ENCODE results near the gene IGFBPL1.

GRCh38 chr9:38387066-38387465, 37.2 kb downstream of the IGFBPL1 start:
- TF ChIP-seq ZFP3 (CRISPR knock-in tag; IDR thresholded peaks at IDR 0.05): no peak
- no peak for TF ChIP-seq TOX (CRISPR knock-in tag; IDR thresholded peaks at IDR 0.05; ENCODE audit: borderline replicate concordance)
- no peak for TF ChIP-seq ZNF8 (CRISPR knock-in tag; IDR thresholded peaks at IDR 0.05)
- TF ChIP-seq PATZ1 (CRISPR knock-in tag; IDR thresholded peaks at IDR 0.05; ENCODE audit: borderline replicate concordance): no peak
- no peak for TF ChIP-seq ZNF565 (CRISPR knock-in tag; conservative IDR thresholded peaks at IDR 0.05; ENCODE audit: low read depth)
- no peak for TF ChIP-seq BACH2 (CRISPR knock-in tag; IDR thresholded peaks at IDR 0.05; ENCODE audit: borderline replicate concordance)
- no peak for TF ChIP-seq GLIS3 (CRISPR knock-in tag; IDR thresholded peaks at IDR 0.05)
- TF ChIP-seq ZC3H10 (CRISPR knock-in tag; IDR thresholded peaks at IDR 0.05): no peak
- no peak for TF ChIP-seq ISL1 (CRISPR knock-in tag; IDR thresholded peaks at IDR 0.05)
- TF ChIP-seq ZFP30 (CRISPR knock-in tag; IDR thresholded peaks at IDR 0.05): no peak
- no peak for TF ChIP-seq ESRRG (CRISPR knock-in tag; IDR thresholded peaks at IDR 0.05)
- TF ChIP-seq CREB5 (CRISPR knock-in tag; IDR thresholded peaks at IDR 0.05; ENCODE audit: low read depth): no peak
- TF ChIP-seq, protein P1, sequence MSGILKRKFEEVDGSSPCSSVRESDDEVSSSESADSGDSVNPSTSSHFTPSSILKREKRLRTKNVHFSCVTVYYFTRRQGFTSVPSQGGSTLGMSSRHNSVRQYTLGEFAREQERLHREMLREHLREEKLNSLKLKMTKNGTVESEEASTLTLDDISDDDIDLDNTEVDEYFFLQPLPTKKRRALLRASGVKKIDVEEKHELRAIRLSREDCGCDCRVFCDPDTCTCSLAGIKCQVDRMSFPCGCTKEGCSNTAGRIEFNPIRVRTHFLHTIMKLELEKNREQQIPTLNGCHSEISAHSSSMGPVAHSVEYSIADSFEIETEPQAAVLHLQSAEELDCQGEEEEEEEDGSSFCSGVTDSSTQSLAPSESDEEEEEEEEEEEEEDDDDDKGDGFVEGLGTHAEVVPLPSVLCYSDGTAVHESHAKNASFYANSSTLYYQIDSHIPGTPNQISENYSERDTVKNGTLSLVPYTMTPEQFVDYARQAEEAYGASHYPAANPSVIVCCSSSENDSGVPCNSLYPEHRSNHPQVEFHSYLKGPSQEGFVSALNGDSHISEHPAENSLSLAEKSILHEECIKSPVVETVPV (CRISPR knock-in tag; IDR thresholded peaks at IDR 0.05): no peak
